K562 (cell line): Measurements from ENCODE around the gene HSPB1. TPM values are rescaled to one million over a fixed set of nuclear protein-coding genes. Genes with fewer than 3 reads are reported as not detected.

Experiments used
- ELF1 ChIP-seq: fragments of 200-800 bp; sonication (Bioruptor generic); IDR thresholded peaks from 2 replicates; pipeline ENCODE4 v1.6.1; 2016; ENCODE audit warnings: missing genetic modification characterization, missing compliant biosample characterization
- NFE2L1 ChIP-seq: fragments of 450-650 bp; IDR thresholded peaks from 2 replicates; pipeline ENCODE4 v1.6.1; 2016; ENCODE audit warnings: missing genetic modification characterization, low read depth, mild to moderate bottlenecking, missing compliant biosample characterization, moderate library complexity, borderline replicate concordance
- ZEB2 ChIP-seq: fragments of 450-650 bp; IDR thresholded peaks from 2 replicates; pipeline ENCODE4 v1.6.1; 2016
- ZNF134 ChIP-seq: fragments of 250-450 bp; sonication (Bioruptor Pico); conservative IDR thresholded peaks from 2 replicates; pipeline ENCODE4 v1.4.0; 2020
- ZNF384 ChIP-seq: IDR thresholded peaks from 2 replicates; pipeline ENCODE4 v1.6.1; 2012; ENCODE audit warnings: low read depth, low read length, improper control_type of control experiment
- polyA plus RNA-seq, 8 experiments: library from polyadenylated mRNA; depleted of rRNA in 4 of 8; stranded (reverse) in 5 of 8; unstranded in 3 of 8; fragments of >200 nt; fragmentation: Nextera tagmentation in 2 of 8; fragmentation: Illumina TruSeq in 1 of 8; extraction: Ambion mirVana in 2 of 8; extraction: Trizol in 1 of 8; gene quantifications; 2 replicates each; pipeline versions ENCODE4 v1.2.1 to v1.2.3, GENCODE V29; 2011 to 2014; ENCODE audit warnings: inconsistent platforms in 1 of 8, missing spikeins in 1 of 8
- total RNA-seq, 7 experiments: library from RNA; depleted of rRNA in 6 of 7; stranded (reverse); fragments of >200 nt in 6 of 7; fragmentation: Illumina TruSeq in 2 of 7; extraction: Trizol in 2 of 7; gene quantifications; 2 replicates each; pipeline versions ENCODE4 v1.2.1 to v1.2.3, GENCODE V29; 2011 to 2021; ENCODE audit warnings: low replicate concordance in 1 of 7
- TF ChIP-seq, protein P1 (sequence below), 2 experiments: IDR thresholded peaks; 2 replicates each; pipeline ENCODE4 v1.6.1; 2011; ENCODE audit warnings: borderline replicate concordance in 1 of 2, control low read depth in 1 of 2, low read depth in 1 of 2, low read length in 1 of 2, mild to moderate bottlenecking in 1 of 2, mixed read lengths in 1 of 2, moderate library complexity in 1 of 2; ENCODE audit not compliant: insufficient read depth in 1 of 2, insufficient read length in 1 of 2, poor library complexity in 1 of 2, severe bottlenecking in 1 of 2; ENCODE audit errors: extremely low read depth in 1 of 2
- TF ChIP-seq, protein P2 (sequence below): fragments of 250-450 bp; sonication (Bioruptor Pico); IDR thresholded peaks from 2 replicates; pipeline ENCODE4 v1.8.0; 2021; ENCODE audit warnings: borderline replicate concordance, mild to moderate bottlenecking, moderate library complexity; ENCODE audit not compliant: poor library complexity, severe bottlenecking
- TF ChIP-seq, protein P3 (sequence below): sonication (generic); formaldehyde crosslinking; IDR thresholded peaks from 2 replicates; pipeline ENCODE4 v1.8.0; 2023; ENCODE audit warnings: missing genetic modification reagents, mild to moderate bottlenecking, borderline replicate concordance
- TF ChIP-seq, protein P4 (sequence below): sonication (generic); formaldehyde crosslinking; IDR thresholded peaks from 2 replicates; pipeline ENCODE4 v1.8.1; 2023; ENCODE audit warnings: mild to moderate bottlenecking, missing genetic modification reagents, moderate library complexity

HSPB1 gene
- total and polyA plus RNA-seq, 9 of the 15 experiments (the other 6 are each of a cell fraction or from before 2014, with no cell fraction given) = 27.1 to 522 (median 138) TPM

DNA sequence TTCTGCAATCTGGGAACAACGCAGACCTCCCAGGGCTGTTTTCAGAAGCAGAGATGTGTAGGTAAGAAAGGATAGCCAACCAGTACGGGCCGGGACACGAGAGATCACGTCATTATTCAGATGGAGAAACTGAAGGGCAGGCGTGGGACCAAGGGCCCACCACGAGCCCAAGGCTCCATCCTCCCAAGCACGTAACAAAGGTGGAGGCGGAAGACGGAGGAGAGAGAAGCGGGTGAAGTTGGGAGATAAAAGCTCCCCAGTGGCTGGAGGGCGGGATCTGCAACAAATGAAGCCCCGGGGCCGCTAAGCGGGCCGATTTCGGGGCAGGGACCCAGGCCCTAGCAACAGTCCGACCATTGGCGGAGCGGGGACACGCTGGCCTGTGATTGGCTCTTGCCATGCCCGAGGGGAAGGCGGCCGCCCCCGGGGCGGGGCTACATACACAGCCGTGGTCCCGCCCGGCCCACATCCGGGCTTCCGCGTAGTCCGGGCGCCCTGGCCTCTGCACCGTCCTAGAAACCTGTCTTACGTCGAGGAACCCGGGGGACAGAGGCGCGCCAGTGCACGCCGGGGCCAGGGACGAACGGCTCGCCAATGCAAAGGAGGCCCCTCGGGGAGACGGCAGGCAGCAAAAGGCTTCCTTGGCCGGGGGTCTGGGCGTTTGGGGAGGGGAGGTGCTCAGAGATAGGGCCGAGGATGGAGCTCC is 15.5 kb downstream of the HSPB1 start (continued):
- TF ChIP-seq, protein P1, sequence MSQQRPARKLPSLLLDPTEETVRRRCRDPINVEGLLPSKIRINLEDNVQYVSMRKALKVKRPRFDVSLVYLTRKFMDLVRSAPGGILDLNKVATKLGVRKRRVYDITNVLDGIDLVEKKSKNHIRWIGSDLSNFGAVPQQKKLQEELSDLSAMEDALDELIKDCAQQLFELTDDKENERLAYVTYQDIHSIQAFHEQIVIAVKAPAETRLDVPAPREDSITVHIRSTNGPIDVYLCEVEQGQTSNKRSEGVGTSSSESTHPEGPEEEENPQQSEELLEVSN (IDR thresholded peaks at IDR 0.05; ENCODE audit: borderline replicate concordance in 1 of 2, extremely low read depth in 1 of 2, insufficient read depth in 1 of 2, insufficient read length in 1 of 2, low read depth in 1 of 2, low read length in 1 of 2, poor library complexity in 1 of 2, severe bottlenecking in 1 of 2) = peak; percentile 55 to 70
- TF ChIP-seq, protein P2, sequence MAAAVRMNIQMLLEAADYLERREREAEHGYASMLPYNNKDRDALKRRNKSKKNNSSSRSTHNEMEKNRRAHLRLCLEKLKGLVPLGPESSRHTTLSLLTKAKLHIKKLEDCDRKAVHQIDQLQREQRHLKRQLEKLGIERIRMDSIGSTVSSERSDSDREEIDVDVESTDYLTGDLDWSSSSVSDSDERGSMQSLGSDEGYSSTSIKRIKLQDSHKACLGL (CRISPR knock-in tag) = no peak
- TF ChIP-seq, protein P3, sequence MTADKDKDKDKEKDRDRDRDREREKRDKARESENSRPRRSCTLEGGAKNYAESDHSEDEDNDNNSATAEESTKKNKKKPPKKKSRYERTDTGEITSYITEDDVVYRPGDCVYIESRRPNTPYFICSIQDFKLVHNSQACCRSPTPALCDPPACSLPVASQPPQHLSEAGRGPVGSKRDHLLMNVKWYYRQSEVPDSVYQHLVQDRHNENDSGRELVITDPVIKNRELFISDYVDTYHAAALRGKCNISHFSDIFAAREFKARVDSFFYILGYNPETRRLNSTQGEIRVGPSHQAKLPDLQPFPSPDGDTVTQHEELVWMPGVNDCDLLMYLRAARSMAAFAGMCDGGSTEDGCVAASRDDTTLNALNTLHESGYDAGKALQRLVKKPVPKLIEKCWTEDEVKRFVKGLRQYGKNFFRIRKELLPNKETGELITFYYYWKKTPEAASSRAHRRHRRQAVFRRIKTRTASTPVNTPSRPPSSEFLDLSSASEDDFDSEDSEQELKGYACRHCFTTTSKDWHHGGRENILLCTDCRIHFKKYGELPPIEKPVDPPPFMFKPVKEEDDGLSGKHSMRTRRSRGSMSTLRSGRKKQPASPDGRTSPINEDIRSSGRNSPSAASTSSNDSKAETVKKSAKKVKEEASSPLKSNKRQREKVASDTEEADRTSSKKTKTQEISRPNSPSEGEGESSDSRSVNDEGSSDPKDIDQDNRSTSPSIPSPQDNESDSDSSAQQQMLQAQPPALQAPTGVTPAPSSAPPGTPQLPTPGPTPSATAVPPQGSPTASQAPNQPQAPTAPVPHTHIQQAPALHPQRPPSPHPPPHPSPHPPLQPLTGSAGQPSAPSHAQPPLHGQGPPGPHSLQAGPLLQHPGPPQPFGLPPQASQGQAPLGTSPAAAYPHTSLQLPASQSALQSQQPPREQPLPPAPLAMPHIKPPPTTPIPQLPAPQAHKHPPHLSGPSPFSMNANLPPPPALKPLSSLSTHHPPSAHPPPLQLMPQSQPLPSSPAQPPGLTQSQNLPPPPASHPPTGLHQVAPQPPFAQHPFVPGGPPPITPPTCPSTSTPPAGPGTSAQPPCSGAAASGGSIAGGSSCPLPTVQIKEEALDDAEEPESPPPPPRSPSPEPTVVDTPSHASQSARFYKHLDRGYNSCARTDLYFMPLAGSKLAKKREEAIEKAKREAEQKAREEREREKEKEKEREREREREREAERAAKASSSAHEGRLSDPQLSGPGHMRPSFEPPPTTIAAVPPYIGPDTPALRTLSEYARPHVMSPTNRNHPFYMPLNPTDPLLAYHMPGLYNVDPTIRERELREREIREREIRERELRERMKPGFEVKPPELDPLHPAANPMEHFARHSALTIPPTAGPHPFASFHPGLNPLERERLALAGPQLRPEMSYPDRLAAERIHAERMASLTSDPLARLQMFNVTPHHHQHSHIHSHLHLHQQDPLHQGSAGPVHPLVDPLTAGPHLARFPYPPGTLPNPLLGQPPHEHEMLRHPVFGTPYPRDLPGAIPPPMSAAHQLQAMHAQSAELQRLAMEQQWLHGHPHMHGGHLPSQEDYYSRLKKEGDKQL (CRISPR knock-in tag) = no peak
- TF ChIP-seq ZEB2 = peak; percentile 54; the same call in 1 of the 2 replicates
- TF ChIP-seq, protein P4, sequence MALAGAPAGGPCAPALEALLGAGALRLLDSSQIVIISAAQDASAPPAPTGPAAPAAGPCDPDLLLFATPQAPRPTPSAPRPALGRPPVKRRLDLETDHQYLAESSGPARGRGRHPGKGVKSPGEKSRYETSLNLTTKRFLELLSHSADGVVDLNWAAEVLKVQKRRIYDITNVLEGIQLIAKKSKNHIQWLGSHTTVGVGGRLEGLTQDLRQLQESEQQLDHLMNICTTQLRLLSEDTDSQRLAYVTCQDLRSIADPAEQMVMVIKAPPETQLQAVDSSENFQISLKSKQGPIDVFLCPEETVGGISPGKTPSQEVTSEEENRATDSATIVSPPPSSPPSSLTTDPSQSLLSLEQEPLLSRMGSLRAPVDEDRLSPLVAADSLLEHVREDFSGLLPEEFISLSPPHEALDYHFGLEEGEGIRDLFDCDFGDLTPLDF (CRISPR knock-in tag) = no peak
- no peak for TF ChIP-seq ZNF384
- no peak for TF ChIP-seq NFE2L1
- TF ChIP-seq ZNF134 (CRISPR knock-in tag) = no peak
- TF ChIP-seq ELF1 (tag) = peak; percentile 65; the same call in 1 of the 2 replicates
